K562 (cell line): ENCODE data around the gene UCHL1.

Experiments
- CTCF ChIP-seq, 3 experiments: IDR thresholded peaks in 2 of 3; conservative IDR thresholded peaks in 1 of 3; 2 replicates each; pipeline ENCODE4 v1.5.1; 2011 to 2012; ENCODE audit warnings: low read length in 3 of 3, mild to moderate bottlenecking in 3 of 3, control low read depth in 2 of 3, improper control_type of control experiment in 1 of 3, inconsistent platforms in 1 of 3, low read depth in 1 of 3, mixed read lengths in 1 of 3, moderate library complexity in 1 of 3; ENCODE audit not compliant: insufficient read depth in 2 of 3
- DEAF1 ChIP-seq: fragments of 450-650 bp; formaldehyde crosslinking; IDR thresholded peaks from 2 replicates; pipeline ENCODE4 v1.4.0; 2020; ENCODE audit warnings: mild to moderate bottlenecking, moderate library complexity
- DNMT1 ChIP-seq: fragments of 450-650 bp; IDR thresholded peaks from 2 replicates; pipeline ENCODE4 v1.6.1; 2016; ENCODE audit warnings: antibody characterized with exemption, mild to moderate bottlenecking
- FOXK1 ChIP-seq: sonication (generic); formaldehyde crosslinking; IDR thresholded peaks from 2 replicates; pipeline ENCODE4 v1.8.0; 2022; ENCODE audit warnings: missing genetic modification reagents, mild to moderate bottlenecking, borderline replicate concordance
- HDAC6 ChIP-seq: IDR thresholded peaks from 2 replicates; pipeline ENCODE4 v1.6.1; 2012; ENCODE audit warnings: low read depth, mild to moderate bottlenecking, control low read depth, inconsistent platforms, low read length, moderate library complexity
- ZNF184 ChIP-seq: sonication (generic); formaldehyde crosslinking; IDR thresholded peaks from 2 replicates; pipeline ENCODE4 v1.5.0; 2020; ENCODE audit warnings: missing genetic modification reagents

- no peak for TF ChIP-seq ZNF184 (CRISPR knock-in tag)
- no peak for TF ChIP-seq DNMT1
- no peak for TF ChIP-seq FOXK1
- TF ChIP-seq HDAC6: no peak
- TF ChIP-seq CTCF (IDR thresholded peaks at IDR 0.05 in 2 of 3, conservative IDR thresholded peaks at IDR 0.05 in 1 of 3; ENCODE audit: insufficient read depth in 2 of 3, low read depth in 1 of 3, low read length in 3 of 3): peak; percentile 73 to 92 (median 79)
- TF ChIP-seq DEAF1: peak; percentile 86
Observed at GRCh38 chr4:41281038-41281634, 24.4 kb downstream of the UCHL1 start.
